Activated B cell treated with CpG ODN at 0.5 μM for 24 hours (primary cell): ENCODE results near the gene FBH1. TPM values are rescaled to one million over a fixed set of nuclear protein-coding genes. Genes with fewer than 3 reads are reported as not detected.
"Not testable (repeated sequence)": the region's sequence is repeated elsewhere in the genome, so short reads cannot be mapped to it uniquely, and the experiment has no call there.

ENCODE experiments used
- ATAC-seq: fragments of 200-7000 bp; cut with Tn5 transposase; one replicate; pipeline ENCODE4 v1.10.0; 2021; ENCODE audit warnings: low read depth, mild to moderate bottlenecking, moderate library complexity
- CTCF ChIA-PET: fragments of 350-600 bp; sonication (Branson Sonifier 250); formaldehyde crosslinking; loops from one replicate; lab custom pipeline; 2021; ENCODE audit warnings: antibody characterized with exemption; lab: Charles Lee
- POLR2A ChIA-PET: fragments of 350-600 bp; sonication (Branson Sonifier 250); formaldehyde crosslinking; loops from one replicate; lab custom pipeline; 2021; ENCODE audit warnings: antibody characterized with exemption; lab: Charles Lee
- DNase-seq: peaks from one replicate; pipeline ENCODE4 v3.0.0; 2022
- H3K27ac Mint-ChIP-seq: one replicate; pipeline ENCODE4 v1.8.0; 2020; ENCODE audit warnings: mixed read lengths
- H3K27me3 Mint-ChIP-seq: one replicate; pipeline ENCODE4 v1.8.0; 2021; ENCODE audit warnings: mixed read lengths
- H3K36me3 Mint-ChIP-seq: one replicate; pipeline ENCODE4 v1.8.0; 2021; ENCODE audit warnings: low read depth, mixed read lengths
- H3K4me1 Mint-ChIP-seq: one replicate; pipeline ENCODE4 v1.8.0; 2021; ENCODE audit warnings: mixed read lengths
- H3K4me3 Mint-ChIP-seq: one replicate; pipeline ENCODE4 v1.8.0; 2020; ENCODE audit warnings: mild to moderate bottlenecking, mixed read lengths
- H3K9me3 Mint-ChIP-seq: one replicate; pipeline ENCODE4 v1.8.0; 2020; ENCODE audit warnings: mixed read lengths
- intact Hi-C: fragments of 100-400 bp; cut with micrococcal nuclease; formaldehyde crosslinking; loops from one replicate; pipeline ENCODE4 v1.15.1; 2024
- total RNA-seq: library from RNA; stranded (reverse); gene quantifications from 2 replicates; pipeline ENCODE4 v1.2.3, GENCODE V29; 2022
- TF ChIP-seq, protein P1 (sequence below): fragments of 200-600 bp; IDR thresholded peaks from one replicate; pipeline ENCODE4 v1.8.0; 2022; ENCODE audit warnings: antibody characterized with exemption, mild to moderate bottlenecking

Gene FBH1
- total RNA-seq, 1 donor from 2014 or later, result 65.5 TPM

DNA sequence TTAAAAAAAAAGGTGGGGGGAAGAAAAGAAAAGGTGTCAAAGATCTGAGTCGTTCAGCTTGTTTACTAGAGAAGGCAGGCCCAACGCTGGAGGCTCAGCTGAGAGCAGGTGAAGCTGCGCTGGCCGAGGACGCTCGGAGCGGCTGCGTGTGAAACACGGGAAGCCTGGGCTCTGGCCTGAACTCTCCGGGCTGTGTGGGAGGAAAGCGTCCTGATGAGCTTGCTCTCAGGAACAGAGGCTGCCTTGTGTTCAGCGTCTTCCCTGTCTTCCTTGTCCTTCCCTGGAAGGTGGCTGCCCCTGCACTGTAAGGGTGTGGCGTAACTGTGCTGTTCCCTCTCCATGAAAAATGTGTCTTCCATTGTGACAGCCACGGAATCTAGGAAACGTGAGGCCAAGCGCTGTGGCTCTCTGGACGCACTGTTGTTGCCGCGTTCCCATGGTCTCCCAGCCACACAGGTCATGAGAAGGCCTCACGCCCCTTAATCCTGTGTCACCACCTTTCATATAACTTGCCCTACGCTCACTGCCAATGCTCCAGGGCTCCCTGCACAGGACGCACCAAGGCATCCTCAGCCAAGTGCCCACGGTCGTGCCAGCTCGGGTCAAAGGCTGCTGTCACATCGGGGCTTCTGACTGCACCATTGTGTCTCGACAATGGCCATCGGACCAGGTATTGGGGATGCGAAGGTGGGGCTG, 71.5 kb downstream of the FBH1 start:
- POLR2A ChIA-PET, result no interaction called here
- ATAC-seq, result no peak
- peaks cover 55% of the 10 kb centered on the region for H3K36me3 Mint-ChIP-seq

GRCh38 chr10:5962358-5962940, 72.4 kb downstream of the FBH1 start:
- H3K4me1 Mint-ChIP-seq, CTCF ChIA-PET, H3K27me3 Mint-ChIP-seq, ATAC-seq, intact Hi-C loops, POLR2A ChIA-PET, H3K4me3 Mint-ChIP-seq, H3K27ac Mint-ChIP-seq, DNase-seq, H3K9me3 Mint-ChIP-seq: not testable (repeated sequence)
- H3K36me3 Mint-ChIP-seq, result peaks cover 56% of the 10 kb centered on the region

More for the DNA sequence above, 71.5 kb downstream of the FBH1 start:
- CTCF ChIA-PET, result no interaction called here
- TF ChIP-seq, protein P1, sequence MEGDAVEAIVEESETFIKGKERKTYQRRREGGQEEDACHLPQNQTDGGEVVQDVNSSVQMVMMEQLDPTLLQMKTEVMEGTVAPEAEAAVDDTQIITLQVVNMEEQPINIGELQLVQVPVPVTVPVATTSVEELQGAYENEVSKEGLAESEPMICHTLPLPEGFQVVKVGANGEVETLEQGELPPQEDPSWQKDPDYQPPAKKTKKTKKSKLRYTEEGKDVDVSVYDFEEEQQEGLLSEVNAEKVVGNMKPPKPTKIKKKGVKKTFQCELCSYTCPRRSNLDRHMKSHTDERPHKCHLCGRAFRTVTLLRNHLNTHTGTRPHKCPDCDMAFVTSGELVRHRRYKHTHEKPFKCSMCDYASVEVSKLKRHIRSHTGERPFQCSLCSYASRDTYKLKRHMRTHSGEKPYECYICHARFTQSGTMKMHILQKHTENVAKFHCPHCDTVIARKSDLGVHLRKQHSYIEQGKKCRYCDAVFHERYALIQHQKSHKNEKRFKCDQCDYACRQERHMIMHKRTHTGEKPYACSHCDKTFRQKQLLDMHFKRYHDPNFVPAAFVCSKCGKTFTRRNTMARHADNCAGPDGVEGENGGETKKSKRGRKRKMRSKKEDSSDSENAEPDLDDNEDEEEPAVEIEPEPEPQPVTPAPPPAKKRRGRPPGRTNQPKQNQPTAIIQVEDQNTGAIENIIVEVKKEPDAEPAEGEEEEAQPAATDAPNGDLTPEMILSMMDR, result no peak
- H3K27ac Mint-ChIP-seq, result no peak overlapping the region
- no peaks in the 10 kb centered on the region for H3K9me3 Mint-ChIP-seq
- intact Hi-C loops, result no loop called here
- DNase-seq, result no peak
- no peaks in the 10 kb centered on the region for H3K27me3 Mint-ChIP-seq
- H3K4me1 Mint-ChIP-seq, result no peaks in the 10 kb centered on the region
- no peak overlapping the region for H3K4me3 Mint-ChIP-seq

DNA sequence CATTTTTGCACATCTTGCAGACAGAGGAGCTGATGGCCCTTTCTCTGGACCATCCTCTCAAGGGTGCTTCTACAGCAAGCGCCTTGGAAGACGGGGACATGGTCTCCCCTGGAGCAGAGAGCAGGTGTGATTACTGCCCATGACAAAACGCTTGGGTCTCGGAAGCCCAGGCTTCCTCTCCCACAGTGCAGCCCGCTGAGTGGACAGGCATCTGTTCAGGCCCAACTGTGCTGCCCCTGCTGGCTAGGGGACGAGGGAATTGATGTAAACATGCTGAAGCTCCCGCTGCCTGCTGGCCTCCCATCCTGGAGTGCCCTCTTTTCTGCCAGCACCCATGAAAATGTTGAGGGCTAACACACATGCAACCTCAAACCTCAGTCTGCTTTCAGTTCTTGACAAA, 73.0 kb downstream of the FBH1 start:
- ChIA-PET CTCF (no interaction called here), POLR2A (no interaction called here)
- DNase-seq (no peak), ATAC-seq (no peak)
- no peak overlapping the region for H3K4me3 Mint-ChIP-seq
- TF ChIP-seq, protein P1, result no peak
- H3K4me1 Mint-ChIP-seq, result no peaks in the 10 kb centered on the region
- no peaks in the 10 kb centered on the region for H3K27me3 Mint-ChIP-seq
- intact Hi-C loops, result no loop called here
- H3K27ac Mint-ChIP-seq, result no peak overlapping the region
- H3K36me3 Mint-ChIP-seq, result peaks cover 55% of the 10 kb centered on the region
- no peaks in the 10 kb centered on the region for H3K9me3 Mint-ChIP-seq

- ATAC-seq, result no peak
- no peaks in the 10 kb centered on the region for H3K27me3 Mint-ChIP-seq
- H3K36me3 Mint-ChIP-seq, result peaks cover 55% of the 10 kb centered on the region
- TF ChIP-seq, protein P1, result no peak
- no peak for DNase-seq
- intact Hi-C loops, result no loop called here
- no peak overlapping the region for H3K4me3 Mint-ChIP-seq
- CTCF ChIA-PET, result no interaction called here
- no peaks in the 10 kb centered on the region for H3K4me1 Mint-ChIP-seq
- H3K27ac Mint-ChIP-seq, result no peak overlapping the region
- H3K9me3 Mint-ChIP-seq, result no peaks in the 10 kb centered on the region
- POLR2A ChIA-PET, result no interaction called here
These were observed 73.5 kb downstream of the FBH1 start for GRCh38 chr10:5963591-5963990.

- CTCF ChIA-PET, result no interaction called here
- ATAC-seq (no peak), DNase-seq (no peak)
- Mint-ChIP-seq H3K27ac (no peak overlapping the region), H3K9me3 (no peaks in the 10 kb centered on the region), H3K27me3 (no peaks in the 10 kb centered on the region), H3K4me3 (no peak overlapping the region), H3K36me3 (peaks cover 50% of the 10 kb centered on the region), H3K4me1 (no peaks in the 10 kb centered on the region)
- intact Hi-C loops, result no loop called here
- POLR2A ChIA-PET, result no interaction called here
- TF ChIP-seq, protein P1, result no peak
These were observed 74.7 kb downstream of the FBH1 start for GRCh38 chr10:5964736-5965135.
